Fibroblast of villous mesenchyme (primary cell): ENCODE data around the gene TRAPPC5. TPM values are rescaled to one million over a fixed set of nuclear protein-coding genes. Genes with fewer than 3 reads are reported as not detected.

Experiments
- DNase-seq: peaks from one replicate; pipeline ENCODE4 v3.0.0-alpha.2; 2010; ENCODE audit warnings: low read depth
- H3K4me3 ChIP-seq: 2 replicates; pipeline ENCODE4 v1.5.1; 2011; ENCODE audit warnings: low read depth, mild to moderate bottlenecking, low read length
- CTCF ChIP-seq: IDR thresholded peaks from 2 replicates; pipeline ENCODE4 v1.5.1; 2012; ENCODE audit warnings: low read depth, mild to moderate bottlenecking, low read length; ENCODE audit not compliant: insufficient read depth
- total RNA-seq: library from RNA; depleted of rRNA; stranded (reverse); fragments of >200 nt; gene quantifications from 2 replicates; pipeline ENCODE4 v1.2.3, GENCODE V29; 2012

Gene TRAPPC5
- total RNA-seq, 1 donor, result 29.8 TPM

- DNase-seq, result no peak
- H3K4me3 ChIP-seq, result no peak overlapping the region
- no peak for TF ChIP-seq CTCF
Observed at GRCh38 chr19:7705387-7706187, 25.0 kb downstream of the TRAPPC5 start.

- no peak for DNase-seq
- no peak overlapping the region for H3K4me3 ChIP-seq
- TF ChIP-seq CTCF, result no peak
Observed at GRCh38 chr19:7706188-7706954, 25.7 kb downstream of the TRAPPC5 start.

GRCh38 chr19:7706955-7707456 is 26.4 kb downstream of the TRAPPC5 start:
- no peak for TF ChIP-seq CTCF
- no peak for DNase-seq
- no peak overlapping the region for H3K4me3 ChIP-seq

GRCh38 chr19:7709932-7710460 is 29.4 kb downstream of the TRAPPC5 start:
- H3K4me3 ChIP-seq, result no peak overlapping the region
- DNase-seq, result no peak
- TF ChIP-seq CTCF, result no peak

- no peak for TF ChIP-seq CTCF
- no peak overlapping the region for H3K4me3 ChIP-seq
- DNase-seq, result no peak
Observed at GRCh38 chr19:7710616-7711015, 30.0 kb downstream of the TRAPPC5 start.

GRCh38 chr19:7715671-7716070 is 35.0 kb downstream of the TRAPPC5 start:
- DNase-seq, result no peak
- no peak overlapping the region for H3K4me3 ChIP-seq
- TF ChIP-seq CTCF, result no peak
